Panc1 (cell line): ENCODE measurements around the gene ID1. TPM values are rescaled to one million over a fixed set of nuclear protein-coding genes. Genes with fewer than 3 reads are reported as not detected.

Experiments used
- ATAC-seq: fragments of 200-7000 bp; cut with Tn5 transposase; 2 replicates; pipeline ENCODE4 v1.9.1; 2020; ENCODE audit warnings: mild to moderate bottlenecking, moderate library complexity
- BruUV-seq: library from RNA; stranded (reverse); fragments of 400-500 nt; replicated peaks from 2 replicates; lab custom pipeline; 2021; lab: Mats Ljungman, UMichigan
- CTCF ChIA-PET: fragments of 300-600 bp; sonication (Branson Sonifier 250); formaldehyde crosslinking; loops from one replicate; lab custom pipeline; 2022; ENCODE audit warnings: antibody characterized with exemption; lab: Charles Lee
- POLR2A ChIA-PET: fragments of 300-600 bp; sonication (Branson Sonifier 250); formaldehyde crosslinking; loops from one replicate; lab custom pipeline; 2022; ENCODE audit warnings: antibody characterized with exemption; lab: Charles Lee
- DNase-seq: peaks from one replicate; pipeline ENCODE4 v3.0.0-alpha.2; 2010; ENCODE audit warnings: low read depth, low spot score
- H3K27ac ChIP-seq: 2 replicates; pipeline ENCODE4 v1.5.1; 2011; ENCODE audit warnings: mild to moderate bottlenecking, low read length, inconsistent platforms
- H3K27me3 ChIP-seq: fragments of 200-500 bp; sonication (Bioruptor generic); 2 replicates; pipeline ENCODE4 v1.6.0; 2014; ENCODE audit warnings: low read length, inconsistent platforms; ENCODE audit not compliant: control insufficient read depth, insufficient read depth
- H3K36me3 ChIP-seq: fragments of 200-500 bp; sonication (Bioruptor generic); 2 replicates; pipeline ENCODE4 v1.5.1; 2014; ENCODE audit warnings: inconsistent platforms, mild to moderate bottlenecking, low read length, moderate library complexity; ENCODE audit not compliant: control insufficient read depth, insufficient read depth
- H3K4me1 ChIP-seq: 2 replicates; pipeline ENCODE4 v1.5.1; 2011; ENCODE audit warnings: inconsistent platforms, mild to moderate bottlenecking, low read length, moderate library complexity; ENCODE audit not compliant: control insufficient read depth, insufficient read depth
- H3K4me3 ChIP-seq, 2 experiments: 2 replicates each; pipeline ENCODE4 v1.5.1; 2011 to 2012; ENCODE audit warnings: low read depth in 2 of 2, low read length in 2 of 2, mild to moderate bottlenecking in 2 of 2, inconsistent platforms in 1 of 2, moderate library complexity in 1 of 2
- H3K9me3 ChIP-seq: fragments of 200-500 bp; sonication (Bioruptor generic); 2 replicates; pipeline ENCODE4 v1.5.1; 2014; ENCODE audit warnings: low read depth, mild to moderate bottlenecking, inconsistent platforms, low read length, moderate library complexity; ENCODE audit not compliant: control insufficient read depth, insufficient read depth
- CTCF ChIP-seq: fragments of 450-650 bp; IDR thresholded peaks from 2 replicates; pipeline ENCODE4 v1.5.1; 2017; ENCODE audit warnings: mild to moderate bottlenecking
- POLR2AphosphoS5 ChIP-seq: IDR thresholded peaks from 2 replicates; pipeline ENCODE4 v1.6.1; 2012; ENCODE audit warnings: mild to moderate bottlenecking, low read depth, low read length, moderate library complexity
- REST ChIP-seq, 2 experiments: IDR thresholded peaks; 2 replicates each; pipeline ENCODE4 v1.6.1; 2011 to 2012; ENCODE audit warnings: low read depth in 2 of 2, control low read depth in 1 of 2, low read length in 1 of 2, mild to moderate bottlenecking in 1 of 2, moderate library complexity in 1 of 2; ENCODE audit not compliant: insufficient read depth in 1 of 2
- SIN3A ChIP-seq: IDR thresholded peaks from 2 replicates; pipeline ENCODE4 v1.6.1; 2012; ENCODE audit warnings: low read depth, mild to moderate bottlenecking, low read length, moderate library complexity, borderline replicate concordance; ENCODE audit not compliant: insufficient read depth
- TCF7L2 ChIP-seq: IDR thresholded peaks from 2 replicates; pipeline ENCODE4 v1.6.1; 2011; ENCODE audit warnings: mild to moderate bottlenecking, low read depth, low read length, inconsistent platforms
- in situ Hi-C: cut with HindIII; loops from 2 replicates; pipeline ENCODE4 v1.10.0; 2016; ENCODE audit warnings: low sequenced_read_pairs, low pct_unique_long_range_greater_than_20kb
- intact Hi-C: fragments of 100-400 bp; cut with micrococcal nuclease; formaldehyde crosslinking; loops from one replicate; pipeline ENCODE4 v1.10.0; 2022; ENCODE audit not compliant: unreplicated experiment
- total RNA-seq: library from RNA; stranded (reverse); gene quantifications from one replicate; pipeline ENCODE4 v1.2.1, GENCODE V29; 2021; ENCODE audit not compliant: unreplicated experiment

ID1 gene
- total RNA-seq, 1 experiment from 2014 or later = 152 TPM

GRCh38 chr20:31615416-31615815 is 10.3 kb downstream of the ID1 start:
- H3K27ac ChIP-seq = no peak overlapping the region
- ATAC-seq = no peak
- H3K27me3 ChIP-seq = no peaks in the 10 kb centered on the region
- H3K36me3 ChIP-seq = no peaks in the 10 kb centered on the region
- TF ChIP-seq CTCF (no peak), TCF7L2 (no peak), POLR2AphosphoS5 (no peak), SIN3A (no peak), REST (IDR thresholded peaks at IDR 0.05; ENCODE audit: insufficient read depth in 1 of 2, low read depth in 2 of 2, low read length in 1 of 2) (no peak)
- ChIA-PET POLR2A (interaction anchor here (0.7 kb wide), 1 partner anchor 60 kb away, joined by 3 read pairs; no protein-coding TSS in a partner anchor), CTCF (no interaction called here)
- DNase-seq = no peak
- intact Hi-C loops (no loop called here), in situ Hi-C loops (no loop called here)
- peaks cover 26% of the 10 kb centered on the region for H3K4me1 ChIP-seq
- no TSS peak for BruUV-seq
- H3K4me3 ChIP-seq = no peak overlapping the region
- H3K9me3 ChIP-seq = no peaks in the 10 kb centered on the region

- BruUV-seq = no TSS peak
- intact Hi-C loops (no loop called here), in situ Hi-C loops (no loop called here)
- no peaks in the 10 kb centered on the region for H3K9me3 ChIP-seq
- POLR2A ChIA-PET = interaction anchor here (0.6 kb wide), 1 partner anchor 24 kb away, joined by 3 read pairs; no protein-coding TSS in a partner anchor
- no peak for TF ChIP-seq SIN3A
- TF ChIP-seq CTCF = no peak
- TF ChIP-seq REST (IDR thresholded peaks at IDR 0.05; ENCODE audit: insufficient read depth in 1 of 2, low read depth in 2 of 2, low read length in 1 of 2) = no peak
- no peak for TF ChIP-seq POLR2AphosphoS5
- no peak for TF ChIP-seq TCF7L2
- no peak for DNase-seq
- H3K27ac ChIP-seq = no peak overlapping the region
- ATAC-seq = no peak
- peaks cover 4% of the 10 kb centered on the region; the same call in 1 of the 2 replicates for H3K4me1 ChIP-seq
- H3K36me3 ChIP-seq = no peaks in the 10 kb centered on the region
- CTCF ChIA-PET = interaction anchor here (0.8 kb wide), 1 partner anchor 57 kb away, joined by 4 read pairs; no protein-coding TSS in a partner anchor
- no peak overlapping the region for H3K4me3 ChIP-seq
- H3K27me3 ChIP-seq = no peaks in the 10 kb centered on the region
Observed at GRCh38 chr20:31617432-31618104, 12.5 kb downstream of the ID1 start.
